NCI-H2227 treated with DMSO at 0.1 percent for 48 hours (cell line): ENCODE results near the gene TMEM201.

Experiments
- DNase-seq: peaks from one replicate; lab custom pipeline; 2025; lab: John Stamatoyannopoulos, UW

The TMEM201 gene

GRCh38 chr1:9653491-9654050 lies 64.9 kb downstream of the TMEM201 start:
- no peak for DNase-seq

DNA sequence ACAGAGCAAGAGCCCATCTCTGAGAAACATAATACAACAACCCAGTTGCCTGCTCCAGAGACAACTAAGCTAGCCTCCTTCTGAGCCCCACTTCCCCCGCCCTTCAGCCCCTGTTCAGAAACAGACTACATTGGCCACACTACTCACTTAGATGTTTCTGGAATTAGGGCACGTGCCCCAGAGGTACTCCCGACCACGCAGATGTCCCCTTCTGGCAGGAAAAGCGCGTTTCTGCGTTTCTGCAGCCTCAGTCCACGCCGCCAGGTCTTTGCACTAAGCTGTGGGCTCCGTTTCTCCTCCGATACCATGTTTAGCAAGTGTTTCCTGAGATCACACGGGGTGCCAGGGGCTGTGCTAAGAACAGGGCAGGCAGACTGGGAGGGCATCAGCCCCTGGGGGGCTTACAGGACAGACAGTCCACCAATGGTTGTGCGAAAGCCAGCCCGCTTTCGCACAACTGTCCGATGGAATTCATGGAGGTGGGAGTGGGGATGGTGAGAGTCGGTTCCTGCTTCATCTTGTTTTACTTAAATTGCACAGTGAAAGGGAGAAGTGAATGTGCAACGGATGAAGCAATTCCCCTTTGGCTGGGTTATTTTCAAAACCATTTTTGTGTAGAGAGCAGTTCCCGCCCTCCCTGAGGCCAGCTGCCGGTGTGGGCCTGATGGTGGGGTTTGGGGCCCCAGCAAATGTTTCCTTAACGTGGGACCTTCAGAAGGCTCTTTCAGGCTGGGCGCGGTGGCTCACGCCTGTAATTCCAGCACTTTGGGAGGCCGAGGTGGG lies 65.5 kb downstream of the TMEM201 start:
- no peak for DNase-seq

DNA sequence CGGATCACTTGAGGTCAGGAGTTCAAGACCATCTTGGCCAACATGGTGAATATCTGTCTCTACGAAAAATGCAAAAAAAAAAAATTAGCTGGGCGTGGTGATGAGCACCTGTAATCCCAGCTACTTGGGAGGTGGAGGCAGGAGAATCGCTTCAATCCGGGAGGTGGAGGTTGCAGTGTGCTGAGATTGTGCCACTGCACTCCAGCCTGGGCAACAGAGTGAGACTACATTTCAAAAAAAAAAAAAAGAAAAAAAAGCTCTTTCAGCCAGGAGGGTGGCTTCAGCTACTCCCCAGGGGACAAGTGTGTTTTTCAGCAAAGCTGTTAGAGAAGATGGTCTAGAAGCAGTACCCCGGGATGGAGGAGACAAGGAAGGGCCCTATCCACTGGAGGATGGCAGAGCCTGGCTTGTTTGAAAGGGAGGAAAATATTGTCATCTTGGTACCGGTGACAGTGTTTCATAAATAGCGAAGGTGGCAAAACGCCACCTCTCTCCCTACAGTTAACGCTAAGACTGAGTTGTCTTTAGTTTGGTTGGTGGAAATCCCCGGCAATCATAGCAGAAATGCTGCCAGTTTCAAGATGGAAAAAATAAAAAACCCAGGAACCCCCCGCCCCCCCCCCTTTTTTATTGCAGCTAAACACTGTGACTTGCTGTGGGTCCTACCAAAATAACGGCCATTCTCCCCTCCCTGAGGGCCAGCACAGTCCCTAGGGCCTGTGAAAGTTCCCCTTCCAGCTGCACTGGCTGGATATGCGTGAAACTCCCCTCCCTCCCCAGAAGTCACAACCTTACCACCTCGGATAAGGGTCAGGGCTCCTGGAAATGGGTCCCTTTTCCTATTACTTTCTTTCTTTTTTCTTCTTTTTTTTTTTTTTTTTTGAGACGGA lies 66.4 kb downstream of the TMEM201 start:
- DNase-seq = no peak

GRCh38 chr1:9655836-9656235 lies 67.1 kb downstream of the TMEM201 start:
- no peak for DNase-seq

GRCh38 chr1:9657521-9658032 lies 68.9 kb downstream of the TMEM201 start:
- DNase-seq = no peak

GRCh38 chr1:9658199-9658598 lies 69.5 kb downstream of the TMEM201 start:
- no peak for DNase-seq

- DNase-seq = no peak
Observed at GRCh38 chr1:9659328-9659727, 70.6 kb downstream of the TMEM201 start.

DNA sequence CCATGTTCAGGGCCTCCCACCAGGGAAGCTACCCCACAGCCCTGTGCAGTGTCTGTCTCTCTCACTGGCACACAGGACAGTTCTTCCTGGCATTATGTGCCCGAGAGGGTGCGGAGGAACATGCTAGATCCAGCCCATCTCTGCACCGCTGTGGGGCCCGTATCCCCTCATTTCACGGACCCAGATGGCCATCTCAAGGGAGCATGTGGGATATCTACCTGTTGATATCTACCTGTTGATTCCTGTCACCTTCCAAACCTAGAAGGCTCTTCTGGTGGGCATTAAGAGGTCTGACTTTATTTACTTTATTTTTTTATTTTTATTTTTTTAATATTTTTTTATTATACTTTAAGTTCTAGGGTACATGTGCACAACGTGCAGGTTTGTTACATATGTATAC lies 74.5 kb downstream of the TMEM201 start:
- no peak for DNase-seq
